Breast epithelium (tissue), 3 donors: ENCODE measurements around the gene SP6.

Experiments
- POLR2AphosphoS5 ChIP-seq, 3 donors: sonication (generic); formaldehyde crosslinking; IDR thresholded peaks; one replicate each; pipeline ENCODE4 v1.6.1; 2017; ENCODE audit warnings: antibody characterized with exemption in 3 of 3
- TF ChIP-seq, protein P1 (sequence below), 3 donors: fragments of 450-650 bp; IDR thresholded peaks; one replicate each; pipeline ENCODE4 v1.5.1; 2016 to 2017; ENCODE audit warnings: antibody characterized with exemption in 3 of 3, mild to moderate bottlenecking in 3 of 3, moderate library complexity in 3 of 3

DNA sequence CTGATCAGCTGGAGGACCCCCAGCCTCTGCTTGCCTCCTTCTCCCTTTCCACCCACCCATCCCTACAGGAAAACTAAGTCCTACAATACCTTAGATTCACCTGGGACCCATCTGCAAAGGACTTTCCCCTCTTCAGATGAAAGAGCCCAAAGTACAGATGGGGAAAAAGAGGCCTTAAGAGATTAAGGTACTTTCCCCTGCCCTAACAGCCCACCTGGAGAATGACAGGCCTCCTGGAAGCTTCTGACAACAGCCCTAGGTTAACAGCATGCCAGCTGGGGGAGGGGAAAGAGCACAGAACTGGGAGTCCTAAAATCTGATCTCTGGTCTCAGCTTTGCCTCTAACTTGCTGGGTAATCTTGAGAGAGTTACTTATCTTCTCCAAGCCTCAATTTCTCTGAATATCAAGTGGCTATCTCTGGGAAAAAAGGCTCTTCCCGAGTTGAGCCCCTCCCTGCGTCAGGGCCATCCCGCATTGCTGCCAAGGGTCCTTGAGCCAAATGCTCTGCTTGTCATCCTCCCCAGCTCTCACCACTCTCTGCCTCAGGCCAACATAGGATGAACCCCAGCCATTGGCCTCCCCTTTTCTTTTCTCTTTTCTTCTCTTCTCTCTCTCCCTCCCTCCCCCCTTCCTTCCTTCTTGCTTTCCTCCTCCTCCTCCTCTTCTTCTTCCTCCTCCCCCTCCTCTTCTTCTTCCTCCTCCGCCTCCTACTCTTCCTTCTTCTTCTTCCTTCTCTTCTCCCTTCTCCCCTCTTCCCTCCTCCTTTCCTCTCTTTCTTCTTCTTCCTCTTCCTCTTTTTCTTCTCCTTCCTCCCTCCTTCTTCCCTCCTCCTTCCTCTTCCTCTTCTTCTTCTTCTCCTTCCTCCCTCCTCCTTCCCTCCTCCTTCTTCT is 22.5 kb upstream of the SP6 start:
- TF ChIP-seq, protein P1, sequence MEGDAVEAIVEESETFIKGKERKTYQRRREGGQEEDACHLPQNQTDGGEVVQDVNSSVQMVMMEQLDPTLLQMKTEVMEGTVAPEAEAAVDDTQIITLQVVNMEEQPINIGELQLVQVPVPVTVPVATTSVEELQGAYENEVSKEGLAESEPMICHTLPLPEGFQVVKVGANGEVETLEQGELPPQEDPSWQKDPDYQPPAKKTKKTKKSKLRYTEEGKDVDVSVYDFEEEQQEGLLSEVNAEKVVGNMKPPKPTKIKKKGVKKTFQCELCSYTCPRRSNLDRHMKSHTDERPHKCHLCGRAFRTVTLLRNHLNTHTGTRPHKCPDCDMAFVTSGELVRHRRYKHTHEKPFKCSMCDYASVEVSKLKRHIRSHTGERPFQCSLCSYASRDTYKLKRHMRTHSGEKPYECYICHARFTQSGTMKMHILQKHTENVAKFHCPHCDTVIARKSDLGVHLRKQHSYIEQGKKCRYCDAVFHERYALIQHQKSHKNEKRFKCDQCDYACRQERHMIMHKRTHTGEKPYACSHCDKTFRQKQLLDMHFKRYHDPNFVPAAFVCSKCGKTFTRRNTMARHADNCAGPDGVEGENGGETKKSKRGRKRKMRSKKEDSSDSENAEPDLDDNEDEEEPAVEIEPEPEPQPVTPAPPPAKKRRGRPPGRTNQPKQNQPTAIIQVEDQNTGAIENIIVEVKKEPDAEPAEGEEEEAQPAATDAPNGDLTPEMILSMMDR (IDR thresholded peaks at IDR 0.05), result no peak
- no peak for TF ChIP-seq POLR2AphosphoS5 (IDR thresholded peaks at IDR 0.05)
